H9 (cell line): ENCODE data around the gene MORC2. TPM values are rescaled to one million over a fixed set of nuclear protein-coding genes. Genes with fewer than 3 reads are reported as not detected.

Source experiments
- DNase-seq: peaks from one replicate; pipeline ENCODE4 v3.0.0-alpha.2; 2017
- H2AFZ ChIP-seq: one replicate; pipeline ENCODE4 v1.6.1; 2013; ENCODE audit warnings: mild to moderate bottlenecking, low read length, control low read depth, moderate library complexity
- H2AK5ac ChIP-seq: 2 replicates; pipeline ENCODE4 v1.6.1; 2013; ENCODE audit warnings: low read length, control low read depth, mixed read lengths; ENCODE audit not compliant: insufficient read length
- H2BK120ac ChIP-seq: one replicate; pipeline ENCODE4 v1.6.1; 2013; ENCODE audit warnings: low read depth, mild to moderate bottlenecking, low read length, control low read depth, inconsistent platforms; ENCODE audit not compliant: poor library complexity, severe bottlenecking
- H2BK12ac ChIP-seq: 2 replicates; pipeline ENCODE4 v1.6.1; 2013; ENCODE audit warnings: low read length, control low read depth, mixed read lengths, low read depth; ENCODE audit not compliant: insufficient read length
- H2BK15ac ChIP-seq: 2 replicates; pipeline ENCODE4 v1.6.1; 2013; ENCODE audit warnings: low read depth, low read length, control low read depth
- H2BK20ac ChIP-seq: one replicate; pipeline ENCODE4 v1.6.1; 2013; ENCODE audit warnings: low read depth, mild to moderate bottlenecking, low read length, control low read depth, inconsistent platforms; ENCODE audit not compliant: poor library complexity, severe bottlenecking
- H2BK5ac ChIP-seq: 2 replicates; pipeline ENCODE4 v1.6.1; 2013; ENCODE audit warnings: low read length, control low read depth, mixed read lengths; ENCODE audit not compliant: insufficient read length
- H3K14ac ChIP-seq: 2 replicates; pipeline ENCODE4 v1.6.1; 2013; ENCODE audit warnings: low read length, control low read depth; ENCODE audit not compliant: insufficient read depth
- H3K18ac ChIP-seq: 2 replicates; pipeline ENCODE4 v1.6.1; 2013; ENCODE audit warnings: low read depth, mild to moderate bottlenecking, mixed read lengths, low read length, control low read depth; ENCODE audit not compliant: insufficient read length
- H3K23ac ChIP-seq: 2 replicates; pipeline ENCODE4 v1.6.1; 2013; ENCODE audit warnings: low read length, control low read depth, mixed read lengths, low read depth; ENCODE audit not compliant: insufficient read length
- H3K23me2 ChIP-seq: 2 replicates; pipeline ENCODE4 v1.6.1; 2013; ENCODE audit warnings: low read depth, mild to moderate bottlenecking, mixed read lengths, low read length, control low read depth; ENCODE audit not compliant: insufficient read length, poor library complexity, severe bottlenecking
- H3K27ac ChIP-seq: 2 replicates; pipeline ENCODE4 v1.5.1; 2013; ENCODE audit warnings: low read length, control low read depth, mixed read lengths, low read depth; ENCODE audit not compliant: insufficient read length
- H3K27me3 ChIP-seq: 2 replicates; pipeline ENCODE4 v1.6.1; 2013; ENCODE audit warnings: low read length, control low read depth, inconsistent platforms; ENCODE audit not compliant: insufficient read depth
- H3K4ac ChIP-seq: 2 replicates; pipeline ENCODE4 v1.6.1; 2013; ENCODE audit warnings: low read depth, mild to moderate bottlenecking, control low read depth, inconsistent platforms, low read length, moderate library complexity
- H3K4me1 ChIP-seq: 2 replicates; pipeline ENCODE4 v1.6.1; 2013; ENCODE audit warnings: low read length, control low read depth, inconsistent platforms; ENCODE audit not compliant: insufficient read depth
- H3K4me2 ChIP-seq: 2 replicates; pipeline ENCODE4 v1.6.1; 2013; ENCODE audit warnings: low read length, control low read depth, mixed read lengths; ENCODE audit not compliant: insufficient read length, insufficient read depth
- H3K56ac ChIP-seq: 2 replicates; pipeline ENCODE4 v1.6.1; 2013; ENCODE audit warnings: low read depth, mild to moderate bottlenecking, mixed read lengths, low read length, control low read depth; ENCODE audit not compliant: insufficient read length
- H3K79me1 ChIP-seq: 2 replicates; pipeline ENCODE4 v1.6.1; 2013; ENCODE audit warnings: low read depth, mild to moderate bottlenecking, moderate library complexity, low read length, control low read depth, inconsistent platforms; ENCODE audit not compliant: insufficient read depth, poor library complexity, severe bottlenecking
- H3K79me2 ChIP-seq: 2 replicates; pipeline ENCODE4 v1.6.1; 2013; ENCODE audit warnings: low read length, control low read depth, inconsistent platforms; ENCODE audit not compliant: insufficient read depth
- H3K9ac ChIP-seq: 2 replicates; pipeline ENCODE4 v1.6.1; 2013; ENCODE audit warnings: low read length, control low read depth, mixed read lengths; ENCODE audit not compliant: insufficient read length; ENCODE audit errors: extremely low read depth
- H3K9me3 ChIP-seq: one replicate; pipeline ENCODE4 v1.6.1; 2013; ENCODE audit warnings: low read depth, low read length, inconsistent platforms; ENCODE audit not compliant: control insufficient read depth
- H3T11ph ChIP-seq: one replicate; pipeline ENCODE4 v1.6.1; 2013; ENCODE audit warnings: mild to moderate bottlenecking, low read length, control low read depth, inconsistent platforms
- H4K20me1 ChIP-seq: one replicate; pipeline ENCODE4 v1.6.1; 2013; ENCODE audit not compliant: control insufficient read depth, insufficient read length, insufficient read depth
- H4K5ac ChIP-seq: 2 replicates; pipeline ENCODE4 v1.6.1; 2013; ENCODE audit warnings: low read depth, mild to moderate bottlenecking, mixed read lengths, low read length, control low read depth; ENCODE audit not compliant: insufficient read length
- H4K8ac ChIP-seq: replicated peaks from 2 replicates; pipeline ENCODE4 v1.6.1; 2013; ENCODE audit warnings: low read length, control low read depth, mixed read lengths, low read depth; ENCODE audit not compliant: insufficient read length
- H4K91ac ChIP-seq: 2 replicates; pipeline ENCODE4 v1.6.1; 2013; ENCODE audit warnings: low read depth, mild to moderate bottlenecking, moderate library complexity, mixed read lengths, low read length, control low read depth; ENCODE audit not compliant: insufficient read length
- H3K27ac Mint-ChIP-seq, 3 experiments: 2 replicates in 2 of 3; 3 replicates in 1 of 3; pipeline ENCODE4 v1.8.0; 2020 to 2021; ENCODE audit warnings: mixed read lengths in 3 of 3, mild to moderate bottlenecking in 1 of 3, moderate library complexity in 1 of 3
- H3K27me3 Mint-ChIP-seq: 2 replicates; pipeline ENCODE4 v1.8.0; 2021; ENCODE audit warnings: low read depth, mild to moderate bottlenecking, moderate library complexity, mixed read lengths
- H3K36me3 Mint-ChIP-seq, 3 experiments: 2 replicates in 2 of 3; 3 replicates in 1 of 3; pipeline ENCODE4 v1.8.0; 2020 to 2021; ENCODE audit warnings: low read depth in 3 of 3, mixed read lengths in 3 of 3; ENCODE audit not compliant: insufficient read depth in 1 of 3
- H3K4me1 Mint-ChIP-seq, 2 experiments: 2 replicates each; pipeline ENCODE4 v1.8.0; 2020; ENCODE audit warnings: mixed read lengths in 2 of 2
- H3K4me3 Mint-ChIP-seq, 2 experiments: 2 replicates in 1 of 2; 3 replicates in 1 of 2; pipeline ENCODE4 v1.8.0; 2020 to 2021; ENCODE audit warnings: mild to moderate bottlenecking in 2 of 2, mixed read lengths in 2 of 2, moderate library complexity in 1 of 2
- H3K9me3 Mint-ChIP-seq, 2 experiments: 2 replicates in 1 of 2; 3 replicates in 1 of 2; pipeline ENCODE4 v1.8.0; 2020; ENCODE audit warnings: mild to moderate bottlenecking in 2 of 2, mixed read lengths in 2 of 2, moderate library complexity in 1 of 2
- WGBS: extraction: QIAGEN DNeasy Blood & Tissue Kit; methylation state at CpG from one replicate; pipeline ENCODE4 v1.1.7; 2013; ENCODE audit warnings: missing lambda C conversion rate, low lambda C conversion rate, mixed read lengths; ENCODE audit not compliant: insufficient read length; ENCODE audit errors: extremely low coverage; 5-methylcytosine and 5-hydroxymethylcytosine counted together
- total RNA-seq: library from RNA; stranded (reverse); gene quantifications from 2 replicates; pipeline ENCODE4 v1.2.1, GENCODE V29; 2021
- TF ChIP-seq, protein P1 (sequence below): fragments of 200-600 bp; sonication (generic); conservative IDR thresholded peaks from 3 replicates; pipeline ENCODE4 v1.8.0; 2021; ENCODE audit warnings: antibody characterized with exemption, mild to moderate bottlenecking

The MORC2 gene
- total RNA-seq, 1 experiment from 2014 or later: 37.4 TPM

DNA sequence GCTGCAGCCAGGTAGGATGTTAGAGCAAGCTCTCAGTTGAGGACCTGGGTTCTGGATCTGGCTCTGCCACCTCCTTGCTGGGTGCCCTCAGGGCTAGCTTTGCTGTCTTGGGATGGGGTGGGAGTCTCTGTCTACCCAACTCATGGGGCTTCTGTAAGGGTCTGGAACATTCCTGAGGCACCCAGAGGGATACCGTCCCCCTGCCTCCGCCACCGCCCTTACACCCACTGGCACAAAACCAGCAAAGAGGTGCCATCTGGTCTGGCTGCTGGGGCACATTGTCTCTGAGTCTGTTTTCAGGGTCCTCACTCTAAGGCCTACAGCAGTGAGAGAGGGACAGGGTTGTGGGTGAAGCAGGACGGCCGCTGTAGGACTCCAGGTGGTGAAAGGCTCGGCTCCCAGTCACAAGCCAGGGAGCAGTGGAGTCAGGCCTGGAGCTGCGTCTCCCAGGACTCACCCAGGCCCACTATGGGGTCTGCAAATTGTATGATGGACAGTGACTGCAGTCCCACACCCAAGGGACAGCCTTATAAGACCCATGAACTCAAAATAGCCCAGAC lies 84.9 kb downstream of the MORC2 start:
- H2BK12ac ChIP-seq: no peak overlapping the region
- H3T11ph ChIP-seq: no peak overlapping the region
- no peak overlapping the region for H3K56ac ChIP-seq
- Mint-ChIP-seq H3K4me1 (peaks cover 18 to 26% of the 10 kb centered on the region in 2 experiments), H3K4me3 (no peak overlapping the region), H3K27ac (peak overlapping the region in 1 of 3 experiments; percentile 23; a peak in 2 of 7 replicates), H3K36me3 (no peaks in the 10 kb centered on the region; a peak in 1 of 7 replicates), H3K27me3 (no peaks in the 10 kb centered on the region), H3K9me3 (no peaks in the 10 kb centered on the region)
- H3K4me2 ChIP-seq: no peak overlapping the region
- no peaks in the 10 kb centered on the region for H3K4me1 ChIP-seq
- H3K23ac ChIP-seq: no peak overlapping the region
- no peak overlapping the region for H2BK20ac ChIP-seq
- no peaks in the 10 kb centered on the region for H3K27me3 ChIP-seq
- no peak overlapping the region for H2AK5ac ChIP-seq
- WGBS: no CpG with 5 or more reads among the region's 7 CpGs
- H2BK5ac ChIP-seq: no peak overlapping the region
- no peak overlapping the region for H3K9ac ChIP-seq
- no peaks in the 10 kb centered on the region for H4K20me1 ChIP-seq
- no peak for DNase-seq
- no peak overlapping the region for H4K8ac ChIP-seq
- no peaks in the 10 kb centered on the region for H3K23me2 ChIP-seq
- H2BK120ac ChIP-seq: no peak overlapping the region
- no peaks in the 10 kb centered on the region for H3K9me3 ChIP-seq
- H3K4ac ChIP-seq: no peak overlapping the region
- no peak overlapping the region for H4K5ac ChIP-seq
- H4K91ac ChIP-seq: no peak overlapping the region
- H2AFZ ChIP-seq: no peak overlapping the region
- H2BK15ac ChIP-seq: no peak overlapping the region
- no peak overlapping the region for H3K18ac ChIP-seq
- no peaks in the 10 kb centered on the region for H3K79me1 ChIP-seq
- TF ChIP-seq, protein P1, sequence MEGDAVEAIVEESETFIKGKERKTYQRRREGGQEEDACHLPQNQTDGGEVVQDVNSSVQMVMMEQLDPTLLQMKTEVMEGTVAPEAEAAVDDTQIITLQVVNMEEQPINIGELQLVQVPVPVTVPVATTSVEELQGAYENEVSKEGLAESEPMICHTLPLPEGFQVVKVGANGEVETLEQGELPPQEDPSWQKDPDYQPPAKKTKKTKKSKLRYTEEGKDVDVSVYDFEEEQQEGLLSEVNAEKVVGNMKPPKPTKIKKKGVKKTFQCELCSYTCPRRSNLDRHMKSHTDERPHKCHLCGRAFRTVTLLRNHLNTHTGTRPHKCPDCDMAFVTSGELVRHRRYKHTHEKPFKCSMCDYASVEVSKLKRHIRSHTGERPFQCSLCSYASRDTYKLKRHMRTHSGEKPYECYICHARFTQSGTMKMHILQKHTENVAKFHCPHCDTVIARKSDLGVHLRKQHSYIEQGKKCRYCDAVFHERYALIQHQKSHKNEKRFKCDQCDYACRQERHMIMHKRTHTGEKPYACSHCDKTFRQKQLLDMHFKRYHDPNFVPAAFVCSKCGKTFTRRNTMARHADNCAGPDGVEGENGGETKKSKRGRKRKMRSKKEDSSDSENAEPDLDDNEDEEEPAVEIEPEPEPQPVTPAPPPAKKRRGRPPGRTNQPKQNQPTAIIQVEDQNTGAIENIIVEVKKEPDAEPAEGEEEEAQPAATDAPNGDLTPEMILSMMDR: no peak
- H3K27ac ChIP-seq: no peak overlapping the region
- no peak overlapping the region for H3K14ac ChIP-seq
- H3K79me2 ChIP-seq: no peaks in the 10 kb centered on the region
